Spleen (tissue), 11 donors: ENCODE measurements around the gene RNF44. TPM values are rescaled to one million over a fixed set of nuclear protein-coding genes. Genes with fewer than 3 reads are reported as not detected.

Experiments used
- DNase-seq: peaks from one replicate; pipeline ENCODE4 v3.0.0-alpha.2; 2020
- H3K27ac ChIP-seq, 8 donors: fragments of 200-600 bp; sonication (generic) in 7 of 8; 1 replicate in 4 of 8; 2 replicates in 4 of 8; pipeline versions ENCODE4 v1.5.0 to v1.8.0; 2016 to 2021; ENCODE audit warnings: inconsistent platforms in 4 of 8, mild to moderate bottlenecking in 4 of 8, moderate library complexity in 1 of 8
- H3K27me3 ChIP-seq, 7 donors: fragments of 200-600 bp; sonication (generic) in 6 of 7; replicated peaks in 1 of 7; 1 replicate in 4 of 7; 2 replicates in 3 of 7; pipeline versions ENCODE4 v1.5.0 to v1.8.0; 2016 to 2021; ENCODE audit warnings: inconsistent platforms in 3 of 7, mild to moderate bottlenecking in 1 of 7
- H3K36me3 ChIP-seq, 6 donors: fragments of 200-600 bp; sonication (generic) in 5 of 6; 1 replicate in 4 of 6; 2 replicates in 2 of 6; pipeline versions ENCODE4 v1.5.0 to v1.8.0; 2016 to 2021; ENCODE audit warnings: inconsistent platforms in 2 of 6
- H3K4me1 ChIP-seq, 6 donors: fragments of 200-600 bp; sonication (generic) in 5 of 6; 1 replicate in 3 of 6; 2 replicates in 3 of 6; pipeline versions ENCODE4 v1.5.0 to v1.8.0; 2016 to 2021; ENCODE audit warnings: inconsistent platforms in 3 of 6
- H3K4me3 ChIP-seq, 8 donors: fragments of 200-600 bp; sonication (generic) in 7 of 8; 1 replicate in 4 of 8; 2 replicates in 4 of 8; pipeline versions ENCODE4 v1.5.0 to v1.8.0; 2016 to 2021; ENCODE audit warnings: inconsistent platforms in 4 of 8, mild to moderate bottlenecking in 4 of 8, moderate library complexity in 2 of 8
- H3K9me3 ChIP-seq, 8 donors: fragments of 200-600 bp; sonication (generic) in 7 of 8; 1 replicate in 4 of 8; 2 replicates in 4 of 8; pipeline versions ENCODE4 v1.5.0 to v1.8.0; 2016 to 2021; ENCODE audit warnings: inconsistent platforms in 4 of 8
- CTCF ChIP-seq, 11 experiments: fragments of 200-600 bp in 7 of 11; fragments of 450-650 bp in 4 of 11; sonication (generic) in 4 of 11; IDR thresholded peaks in 8 of 11; conservative IDR thresholded peaks in 3 of 11; 1 replicate in 7 of 11; 2 replicates in 4 of 11; pipeline versions ENCODE4 v1.4.0 to v1.8.0; 2016 to 2021; ENCODE audit warnings: antibody characterized with exemption in 11 of 11, inconsistent platforms in 4 of 11, mild to moderate bottlenecking in 1 of 11
- POLR2A ChIP-seq, 3 donors: fragments of 450-650 bp; IDR thresholded peaks; one replicate each; pipeline ENCODE4 v1.5.1; 2017; ENCODE audit warnings: antibody characterized with exemption in 3 of 3, mild to moderate bottlenecking in 1 of 3
- POLR2AphosphoS5 ChIP-seq, 3 donors: sonication (generic); formaldehyde crosslinking; IDR thresholded peaks; one replicate each; pipeline ENCODE4 v1.5.1; 2017; ENCODE audit warnings: antibody characterized with exemption in 3 of 3
- WGBS, 5 donors: extraction: QIAGEN DNeasy Blood & Tissue Kit in 3 of 5; methylation state at CpG; one replicate each; pipeline versions ENCODE4 v1.1.5 to v1.1.7; 2013 to 2018; 5-methylcytosine and 5-hydroxymethylcytosine counted together
- intact Hi-C: fragments of 100-400 bp; cut with DNase I; formaldehyde crosslinking; loops from one replicate; pipeline ENCODE4 v1.15.0; 2023; ENCODE audit warnings: low total_unique reads
- polyA plus RNA-seq, 3 donors: library from polyadenylated mRNA; stranded (reverse); fragments of 200-250 nt; gene quantifications; one replicate each; pipeline ENCODE4 v1.2.1, GENCODE V29; 2013
- total RNA-seq, 7 donors: library from RNA; depleted of rRNA in 3 of 7; stranded (reverse); fragments of >200 nt in 3 of 7; fragmentation: NEBNext Ultra II Directional in 4 of 7; extraction: Animal tissue kit (Norgen Biotek cat#: 25700) in 4 of 7; gene quantifications; one replicate each; pipeline versions ENCODE4 v1.1.0 to v1.2.1, GENCODE V29; 2016 to 2021
- donor health status: healthy with polysubstance abuse.
- donor health status: DM: no; HTN: no; CAD: no; lungs with moderate emphysema.
- donor health status: DM: no; HTN: no; CAD: no.
- donor health status: Bipolar disorder and iron deficiency.
- donor health status: healthy.
- donor health status: DM: no; HTN: no; CAD: no.
- donor health status: DM: yes; HTN: yes; CAD: no.

RNF44 gene
- total and polyA plus RNA-seq, 10 donors, result 28.0 to 143 (median 103) TPM

GRCh38 chr5:176541338-176542134 lies 4.3 kb upstream of the RNF44 start:
- no peaks in the 10 kb centered on the region for H3K36me3 ChIP-seq
- peaks cover 31 to 80% (median 62%) of the 10 kb centered on the region in 6 donors for H3K4me1 ChIP-seq
- peak overlapping the region; percentile 72 to 100 (median 94) for H3K27ac ChIP-seq
- TF ChIP-seq POLR2AphosphoS5 (IDR thresholded peaks at IDR 0.05) (peak; percentile 79 to 84 (median 82)), CTCF (IDR thresholded peaks at IDR 0.05 in 8 of 11, conservative IDR thresholded peaks at IDR 0.05 in 3 of 11) (no peak), POLR2A (IDR thresholded peaks at IDR 0.05) (no peak)
- peak; percentile 96 for DNase-seq
- H3K9me3 ChIP-seq, result no peaks in the 10 kb centered on the region
- intact Hi-C loops, result no loop called here
- H3K27me3 ChIP-seq, result no peaks in the 10 kb centered on the region
- H3K4me3 ChIP-seq, result peak overlapping the region in 7 of 8 donors; percentile 6 to 93 (median 78)
- 7 to 32% (median 25%) methylated on average over 6 to 12 of the region's 12 CpGs for WGBS, 5 donors

DNA sequence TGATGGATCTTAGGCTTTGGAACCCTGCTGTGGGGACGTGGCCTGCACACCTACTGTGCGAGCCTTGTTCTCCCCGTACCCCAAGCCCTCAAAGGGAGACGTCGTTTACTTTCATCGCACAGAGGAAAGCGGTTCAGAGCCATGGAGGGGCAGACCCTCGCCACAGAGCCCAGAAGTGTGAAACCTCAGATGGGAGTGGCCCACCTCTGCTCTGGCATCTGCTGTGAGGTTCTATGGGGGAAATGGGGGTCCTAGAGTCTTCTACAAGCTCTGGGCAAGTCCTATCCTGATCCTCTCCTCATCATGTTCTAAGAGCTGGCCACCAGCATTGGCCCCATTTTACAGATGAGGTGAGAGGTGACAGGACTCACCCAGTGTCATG lies 3.7 kb upstream of the RNF44 start:
- H3K4me3 ChIP-seq, result peak overlapping the region in 4 of 8 donors; percentile 75 to 93 (median 82)
- H3K27ac ChIP-seq, result peak overlapping the region; percentile 72 to 100 (median 94)

GRCh38 chr5:176540476-176540899 lies 3.3 kb upstream of the RNF44 start:
- 65 to 92% (median 80%) methylated on average over 8 of the region's 8 CpGs for WGBS, 5 donors
- Histone ChIP-seq H3K9me3 (no peaks in the 10 kb centered on the region), H3K27ac (peak overlapping the region in 7 of 8 donors; percentile 89 to 100 (median 95)), H3K36me3 (no peaks in the 10 kb centered on the region), H3K27me3 (no peaks in the 10 kb centered on the region), H3K4me3 (peak overlapping the region in 1 of 8 donors; percentile 93), H3K4me1 (peaks cover 31 to 81% (median 70%) of the 10 kb centered on the region in 6 donors)
- no peak for DNase-seq
- intact Hi-C loops, result no loop called here
- TF ChIP-seq POLR2AphosphoS5 (IDR thresholded peaks at IDR 0.05), result no peak
- no peak for TF ChIP-seq POLR2A (IDR thresholded peaks at IDR 0.05)
- TF ChIP-seq CTCF (IDR thresholded peaks at IDR 0.05 in 8 of 11, conservative IDR thresholded peaks at IDR 0.05 in 3 of 11), result no peak

More for the DNA sequence above, 3.7 kb upstream of the RNF44 start:
- WGBS, 5 donors, result 59 to 84% (median 72%) methylated on average over 8 of the region's 8 CpGs
- DNase-seq, result no peak
- TF ChIP-seq POLR2AphosphoS5 (IDR thresholded peaks at IDR 0.05) (no peak), CTCF (IDR thresholded peaks at IDR 0.05 in 8 of 11, conservative IDR thresholded peaks at IDR 0.05 in 3 of 11) (no peak), POLR2A (IDR thresholded peaks at IDR 0.05) (no peak)
- Histone ChIP-seq H3K27me3 (no peaks in the 10 kb centered on the region), H3K36me3 (no peaks in the 10 kb centered on the region), H3K4me1 (peaks cover 31 to 81% (median 65%) of the 10 kb centered on the region in 6 donors), H3K9me3 (no peaks in the 10 kb centered on the region)
- intact Hi-C loops, result no loop called here

DNA sequence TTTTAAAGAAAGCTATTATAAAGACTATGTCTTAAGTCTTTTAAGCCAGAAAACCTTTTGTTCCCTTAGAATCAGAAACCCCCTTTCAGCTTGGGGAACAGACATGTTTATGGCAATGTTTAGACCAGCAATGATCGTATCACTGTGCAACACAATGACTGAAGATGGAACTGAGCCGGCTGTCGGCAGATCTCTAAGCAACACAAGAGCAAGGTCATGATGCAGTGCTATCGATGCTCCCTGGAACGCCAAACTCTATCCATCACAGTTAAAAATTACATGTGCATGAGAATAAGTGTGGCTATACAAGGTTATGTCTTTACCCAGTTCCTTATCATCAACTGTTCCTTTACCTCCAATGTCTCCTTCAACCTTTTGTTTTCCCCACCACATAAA lies 1.8 kb upstream of the RNF44 start:
- Histone ChIP-seq H3K9me3 (no peaks in the 10 kb centered on the region), H3K4me3 (no peak overlapping the region), H3K27ac (peak overlapping the region in 5 of 8 donors; percentile 97 to 100 (median 100)), H3K4me1 (peaks cover 39 to 81% (median 75%) of the 10 kb centered on the region in 6 donors), H3K36me3 (peaks cover 0 to 13% (median 0%) of the 10 kb centered on the region in 6 donors), H3K27me3 (no peaks in the 10 kb centered on the region)
- intact Hi-C loops, result loop anchor here (10.0 kb wide), 1 partner anchor 94 kb away; the partner anchor contains the start of gene FAF2
- no peak for DNase-seq
- TF ChIP-seq POLR2AphosphoS5 (IDR thresholded peaks at IDR 0.05) (no peak), CTCF (IDR thresholded peaks at IDR 0.05 in 8 of 11, conservative IDR thresholded peaks at IDR 0.05 in 3 of 11) (no peak), POLR2A (IDR thresholded peaks at IDR 0.05) (no peak)
- 64 to 72% (median 67%) methylated on average over 5 of the region's 5 CpGs for WGBS, 5 donors
